Progenitor cell of endocrine pancreas (in vitro differentiated cells): ENCODE results near the gene MRTFA. TPM values are rescaled to one million over a fixed set of nuclear protein-coding genes. Genes with fewer than 3 reads are reported as not detected.
"Not testable (repeated sequence)": the region's sequence is repeated elsewhere in the genome, so short reads cannot be mapped to it uniquely, and the experiment has no call there.

Source experiments
- DNase-seq: peaks from one replicate; pipeline ENCODE4 v3.0.0; 2021; ENCODE audit warnings: low spot score; ENCODE audit not compliant: unreplicated experiment
- H3K27ac Mint-ChIP-seq: 2 replicates; pipeline ENCODE4 v1.8.0; 2021; ENCODE audit warnings: mild to moderate bottlenecking, moderate library complexity, mixed read lengths
- H3K27me3 Mint-ChIP-seq: 2 replicates; pipeline ENCODE4 v1.8.0; 2021; ENCODE audit warnings: mixed read lengths
- H3K36me3 Mint-ChIP-seq: 2 replicates; pipeline ENCODE4 v1.8.0; 2022; ENCODE audit warnings: mixed read lengths; ENCODE audit not compliant: insufficient read depth
- H3K4me1 Mint-ChIP-seq: 2 replicates; pipeline ENCODE4 v1.8.0; 2021; ENCODE audit warnings: low read depth, mixed read lengths
- H3K4me3 Mint-ChIP-seq: 2 replicates; pipeline ENCODE4 v1.8.0; 2021; ENCODE audit warnings: low read depth, mild to moderate bottlenecking, moderate library complexity, mixed read lengths
- H3K9me3 Mint-ChIP-seq: 2 replicates; pipeline ENCODE4 v1.8.0; 2021; ENCODE audit warnings: low read depth, mixed read lengths
- total RNA-seq: library from RNA; stranded (reverse); gene quantifications from 2 replicates; pipeline ENCODE4 v1.2.1, GENCODE V29; 2021
- TF ChIP-seq, protein P1 (sequence below): fragments of 200-600 bp; sonication (generic); IDR thresholded peaks from one replicate; pipeline ENCODE4 v1.5.0; 2021; ENCODE audit warnings: antibody characterized with exemption, mild to moderate bottlenecking; ENCODE audit not compliant: unreplicated experiment

MRTFA gene
- total RNA-seq, 1 donor from 2014 or later: 61.9 TPM

DNA sequence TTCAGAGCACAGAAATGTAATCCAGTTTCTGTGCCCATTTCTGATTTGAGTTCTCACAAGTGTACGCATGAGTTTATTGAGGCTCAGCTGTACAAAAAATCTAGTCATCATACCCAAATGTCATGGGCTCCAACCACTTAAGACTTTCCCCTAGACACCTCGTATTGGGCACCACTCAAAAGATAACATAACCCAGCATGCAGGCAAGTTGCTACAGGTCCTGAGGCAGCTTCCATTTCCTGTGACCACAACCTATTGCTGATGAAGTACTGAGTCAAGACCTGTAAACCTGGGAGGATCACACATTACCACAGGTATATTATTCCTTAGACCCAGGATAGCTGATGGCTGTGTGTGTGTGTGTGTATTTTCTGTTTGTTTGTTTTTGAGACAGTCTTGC lies 95.2 kb downstream of the MRTFA start:
- peaks cover 4% of the 10 kb centered on the region for H3K4me1 Mint-ChIP-seq
- TF ChIP-seq, protein P1, sequence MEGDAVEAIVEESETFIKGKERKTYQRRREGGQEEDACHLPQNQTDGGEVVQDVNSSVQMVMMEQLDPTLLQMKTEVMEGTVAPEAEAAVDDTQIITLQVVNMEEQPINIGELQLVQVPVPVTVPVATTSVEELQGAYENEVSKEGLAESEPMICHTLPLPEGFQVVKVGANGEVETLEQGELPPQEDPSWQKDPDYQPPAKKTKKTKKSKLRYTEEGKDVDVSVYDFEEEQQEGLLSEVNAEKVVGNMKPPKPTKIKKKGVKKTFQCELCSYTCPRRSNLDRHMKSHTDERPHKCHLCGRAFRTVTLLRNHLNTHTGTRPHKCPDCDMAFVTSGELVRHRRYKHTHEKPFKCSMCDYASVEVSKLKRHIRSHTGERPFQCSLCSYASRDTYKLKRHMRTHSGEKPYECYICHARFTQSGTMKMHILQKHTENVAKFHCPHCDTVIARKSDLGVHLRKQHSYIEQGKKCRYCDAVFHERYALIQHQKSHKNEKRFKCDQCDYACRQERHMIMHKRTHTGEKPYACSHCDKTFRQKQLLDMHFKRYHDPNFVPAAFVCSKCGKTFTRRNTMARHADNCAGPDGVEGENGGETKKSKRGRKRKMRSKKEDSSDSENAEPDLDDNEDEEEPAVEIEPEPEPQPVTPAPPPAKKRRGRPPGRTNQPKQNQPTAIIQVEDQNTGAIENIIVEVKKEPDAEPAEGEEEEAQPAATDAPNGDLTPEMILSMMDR: no peak
- no peak overlapping the region for H3K27ac Mint-ChIP-seq
- no peak for DNase-seq
- H3K27me3 Mint-ChIP-seq: no peaks in the 10 kb centered on the region
- no peaks in the 10 kb centered on the region for H3K9me3 Mint-ChIP-seq
- H3K4me3 Mint-ChIP-seq: no peak overlapping the region
- peaks cover 8% of the 10 kb centered on the region for H3K36me3 Mint-ChIP-seq

DNA sequence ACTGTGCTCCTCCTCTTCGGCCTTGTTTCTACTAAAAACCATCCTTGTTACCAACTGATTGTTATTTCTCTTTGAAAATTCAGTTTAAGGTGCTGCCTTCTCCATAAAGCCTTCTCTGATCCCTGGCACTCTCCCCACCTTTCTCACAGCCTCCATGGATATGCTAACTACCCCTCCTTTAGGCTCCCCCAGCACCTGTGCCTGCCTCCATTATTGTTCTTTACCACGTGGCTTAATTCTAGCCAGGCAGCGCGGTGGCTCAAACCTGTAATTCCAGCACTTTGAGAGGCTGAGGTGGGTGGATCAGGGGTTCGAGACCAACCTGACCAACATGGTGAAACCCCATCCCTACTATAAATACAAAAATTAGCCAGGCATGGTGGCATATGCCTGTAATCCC lies 96.3 kb downstream of the MRTFA start:
- no peak for DNase-seq
- Mint-ChIP-seq H3K36me3 (peaks cover 5% of the 10 kb centered on the region), H3K9me3 (no peaks in the 10 kb centered on the region), H3K27me3 (no peaks in the 10 kb centered on the region), H3K27ac (peak overlapping the region; percentile 85), H3K4me1 (peaks cover 4% of the 10 kb centered on the region), H3K4me3 (no peak overlapping the region)
- TF ChIP-seq, protein P1: no peak

DNA sequence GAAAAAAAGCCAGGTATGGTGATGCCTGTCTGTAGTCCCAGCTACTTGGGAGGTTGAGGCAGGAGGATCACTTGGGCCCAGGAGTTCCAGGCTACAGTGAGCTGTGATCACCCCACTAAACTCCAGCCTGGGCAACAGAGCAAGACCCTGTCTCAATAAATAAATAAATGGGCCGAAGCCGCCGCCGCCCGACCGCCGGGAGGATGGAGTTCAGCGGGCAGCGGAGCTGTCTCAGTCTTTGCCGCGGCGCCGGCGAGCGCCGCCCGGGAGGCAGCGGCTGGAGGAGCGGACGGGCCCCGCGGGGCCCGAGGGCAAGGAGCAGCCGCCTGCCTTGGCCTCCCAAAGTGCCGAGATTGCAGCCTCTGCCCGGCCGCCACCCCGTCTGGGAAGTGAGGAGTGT lies 100.4 kb downstream of the MRTFA start:
- peaks cover 30% of the 10 kb centered on the region for H3K4me1 Mint-ChIP-seq
- not testable (repeated sequence) for DNase-seq, H3K9me3 Mint-ChIP-seq, H3K27me3 Mint-ChIP-seq, H3K36me3 Mint-ChIP-seq, H3K4me3 Mint-ChIP-seq
- peak overlapping the region; percentile 96 for H3K27ac Mint-ChIP-seq

DNA sequence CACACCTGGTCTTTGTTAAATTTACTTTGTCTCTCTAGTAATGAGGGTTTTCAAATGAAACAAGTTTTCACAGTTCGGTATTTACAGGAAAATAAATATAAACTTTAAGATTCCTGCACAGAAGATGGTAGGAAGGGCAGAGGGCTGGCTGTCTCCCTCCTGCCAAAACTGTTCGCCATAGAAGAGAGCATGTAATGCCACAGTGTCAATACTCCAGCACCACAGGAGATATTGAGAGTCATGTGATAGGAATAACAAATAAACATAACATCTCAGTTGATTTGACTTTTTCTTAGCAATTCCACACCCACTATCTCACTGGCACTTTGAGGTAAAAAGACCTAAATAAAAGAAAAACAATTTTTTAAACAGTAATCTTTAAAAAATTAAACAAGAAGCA lies 100.9 kb downstream of the MRTFA start:
- H3K27ac Mint-ChIP-seq: peak overlapping the region; percentile 96
- no peaks in the 10 kb centered on the region for H3K9me3 Mint-ChIP-seq

DNA sequence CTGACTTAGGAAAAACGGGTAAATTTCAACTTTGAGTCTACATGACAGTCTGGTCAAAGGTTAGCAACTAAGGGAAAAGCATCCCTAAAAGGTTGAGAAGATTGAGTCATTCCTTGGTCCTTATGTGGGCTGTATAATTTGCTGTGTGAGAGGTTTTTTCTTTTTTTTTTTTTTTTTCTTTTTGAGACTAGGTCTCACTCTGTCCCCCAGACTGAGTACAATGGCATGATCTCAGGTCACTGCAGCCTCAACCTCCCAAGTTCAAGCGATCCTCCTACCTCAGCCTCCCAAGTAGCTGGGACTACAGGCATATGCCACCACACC lies 101.4 kb downstream of the MRTFA start:
- Mint-ChIP-seq H3K4me1 (peaks cover 30% of the 10 kb centered on the region), H3K4me3 (peak overlapping the region; percentile 20)
- no peak for DNase-seq

More for the DNA sequence above, 100.9 kb downstream of the MRTFA start:
- Mint-ChIP-seq H3K27me3 (no peaks in the 10 kb centered on the region), H3K4me3 (no peak overlapping the region), H3K4me1 (peaks cover 30% of the 10 kb centered on the region), H3K36me3 (peaks cover 8% of the 10 kb centered on the region)
- TF ChIP-seq, protein P1: no peak
- DNase-seq: no peak

More for the DNA sequence above, 101.4 kb downstream of the MRTFA start:
- Mint-ChIP-seq H3K27ac (peak overlapping the region; percentile 96), H3K36me3 (peaks cover 6% of the 10 kb centered on the region), H3K27me3 (no peaks in the 10 kb centered on the region), H3K9me3 (no peaks in the 10 kb centered on the region)
- TF ChIP-seq, protein P1: no peak
